Muscle of back (tissue), 11 donors: Measurements from ENCODE around the gene CSN3. TPM values are rescaled to one million over a fixed set of nuclear protein-coding genes. Genes with fewer than 3 reads are reported as not detected.

Experiments
- DNase-seq, 3 donors: peaks; one replicate each; pipeline versions ENCODE4 v3.0.0 to v3.0.0-alpha.2; 2013
- polyA plus RNA-seq, 10 donors: library from polyadenylated mRNA; unstranded; fragments of 120-200 nt; gene quantifications; one replicate each; pipeline ENCODE4 v1.2.1, GENCODE V29; 2013; ENCODE audit not compliant: insufficient read length in 10 of 10

CSN3 gene
- polyA plus RNA-seq, 10 donors, result not detected

GRCh38 chr4:70291341-70291740, 48.9 kb downstream of the CSN3 start:
- no peak for DNase-seq

- DNase-seq, result peak in 1 of 3 donors; percentile 12
Measured at GRCh38 chr4:70297576-70297975, 55.2 kb downstream of the CSN3 start.

- peak; percentile 50 to 83 (median 70) for DNase-seq
Measured at GRCh38 chr4:70298051-70298450, 55.7 kb downstream of the CSN3 start.

GRCh38 chr4:70299643-70300042, 57.2 kb downstream of the CSN3 start:
- DNase-seq, result no peak

GRCh38 chr4:70300215-70300614, 57.8 kb downstream of the CSN3 start:
- no peak for DNase-seq

Other genes with a start within 250 kb of the CSN3 start
- gene STATH, start 246.6 kb upstream of the CSN3 start, polyA plus RNA-seq, result not detected
- not detected for gene HTN3, start 214.1 kb upstream of the CSN3 start, polyA plus RNA-seq
- gene HTN1, start 192.2 kb upstream of the CSN3 start, polyA plus RNA-seq, result under 1 TPM in 1 of 10 donors, not detected in 9; 0.07 TPM
- under 1 TPM in 1 of 10 donors, not detected in 9; 0.05 TPM for gene PRR27, start 88.4 kb upstream of the CSN3 start, polyA plus RNA-seq
- under 1 TPM in 3 of 10 donors, not detected in 7; 0.32 to 0.77 (median 0.34) TPM for gene ODAM, start 46.9 kb upstream of the CSN3 start, polyA plus RNA-seq
- gene FDCSP, start 16.5 kb upstream of the CSN3 start, polyA plus RNA-seq, result 1 to 10 TPM in 5 of 10 donors, under 1 TPM in 1, not detected in 4; 0.38 to 4.5 (median 2.4) TPM
- gene CABS1, start 92.4 kb downstream of the CSN3 start, polyA plus RNA-seq, result under 1 TPM in 1 of 10 donors, not detected in 9; 0.14 TPM
- not detected for gene SMR3A, start 118.2 kb downstream of the CSN3 start, polyA plus RNA-seq
- under 1 TPM in 1 of 10 donors, not detected in 9; 0.22 TPM for gene SMR3B, start 140.5 kb downstream of the CSN3 start, polyA plus RNA-seq
- not detected for gene OPRPN, start 155.3 kb downstream of the CSN3 start, polyA plus RNA-seq
- gene MUC7, start 229.6 kb downstream of the CSN3 start, polyA plus RNA-seq, result not detected